Measurements from ENCODE around the gene BTBD9. TPM values are rescaled to one million over a fixed set of nuclear protein-coding genes. Genes with fewer than 3 reads are reported as not detected.

The BTBD9 gene
- total RNA-seq, 1 experiment from 2014 or later = 8.9 TPM

DNA sequence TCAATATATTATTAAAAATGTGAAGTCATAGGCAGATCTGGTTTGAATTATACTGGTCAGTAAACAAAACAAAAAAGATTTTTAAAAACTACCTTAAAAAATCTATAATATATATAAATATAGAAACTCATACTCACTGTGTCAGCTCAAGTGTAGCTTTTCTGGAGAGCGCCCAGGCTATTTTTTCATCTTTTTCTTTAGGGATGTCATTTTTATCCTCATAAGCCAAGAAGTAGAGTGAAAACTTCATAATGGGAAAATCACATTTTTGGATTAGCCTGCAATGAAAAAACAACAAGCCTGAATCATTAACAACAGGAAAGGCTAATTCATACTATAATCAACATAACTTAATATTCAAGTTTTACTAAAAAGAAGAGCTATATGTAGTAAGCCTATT is 44.5 kb upstream of the BTBD9 start:
- no peaks in the 10 kb centered on the region for H3K27me3 ChIP-seq (ENCODE audit: insufficient read depth, low read length)
- no peak overlapping the region for H2BK12ac ChIP-seq (ENCODE audit: insufficient read length, low read depth, low read length)
- Mint-ChIP-seq H3K4me3 (no peak overlapping the region), H3K4me1 (peaks cover 6% of the 10 kb centered on the region in 2 experiments; a peak in 3 of 4 replicates), H3K27me3 (ENCODE audit: low read depth) (no peaks in the 10 kb centered on the region), H3K9me3 (no peaks in the 10 kb centered on the region), H3K36me3 (ENCODE audit: insufficient read depth in 1 of 3, low read depth in 3 of 3) (peaks cover 23 to 54% (median 53%) of the 10 kb centered on the region in 3 experiments), H3K27ac (no peak overlapping the region)
- H3T11ph ChIP-seq (ENCODE audit: low read length) = no peak overlapping the region
- no peak overlapping the region for H3K4me2 ChIP-seq (ENCODE audit: insufficient read depth, insufficient read length, low read length)
- no peak overlapping the region for H4K8ac ChIP-seq (replicated peaks; ENCODE audit: insufficient read length, low read depth, low read length)
- no peaks in the 10 kb centered on the region for H3K9me3 ChIP-seq (ENCODE audit: control insufficient read depth, low read depth, low read length)
- no peaks in the 10 kb centered on the region for H3K23me2 ChIP-seq (ENCODE audit: insufficient read length, low read depth, low read length, poor library complexity, severe bottlenecking)
- no peak overlapping the region for H2AK5ac ChIP-seq (ENCODE audit: insufficient read length, low read length)
- no CpG with 5 or more reads among the region's 1 CpG for WGBS (ENCODE audit: extremely low coverage, insufficient read length, low lambda C conversion rate)
- no peak overlapping the region for H3K56ac ChIP-seq (ENCODE audit: insufficient read length, low read depth, low read length)
- no peak overlapping the region for H2AFZ ChIP-seq (ENCODE audit: low read length)
- no peak overlapping the region for H2BK5ac ChIP-seq (ENCODE audit: insufficient read length, low read length)
- no peak overlapping the region for H4K91ac ChIP-seq (ENCODE audit: insufficient read length, low read depth, low read length)
- DNase-seq = no peak
- no peak overlapping the region for H2BK20ac ChIP-seq (ENCODE audit: low read depth, low read length, poor library complexity, severe bottlenecking)
- TF ChIP-seq, protein P1, sequence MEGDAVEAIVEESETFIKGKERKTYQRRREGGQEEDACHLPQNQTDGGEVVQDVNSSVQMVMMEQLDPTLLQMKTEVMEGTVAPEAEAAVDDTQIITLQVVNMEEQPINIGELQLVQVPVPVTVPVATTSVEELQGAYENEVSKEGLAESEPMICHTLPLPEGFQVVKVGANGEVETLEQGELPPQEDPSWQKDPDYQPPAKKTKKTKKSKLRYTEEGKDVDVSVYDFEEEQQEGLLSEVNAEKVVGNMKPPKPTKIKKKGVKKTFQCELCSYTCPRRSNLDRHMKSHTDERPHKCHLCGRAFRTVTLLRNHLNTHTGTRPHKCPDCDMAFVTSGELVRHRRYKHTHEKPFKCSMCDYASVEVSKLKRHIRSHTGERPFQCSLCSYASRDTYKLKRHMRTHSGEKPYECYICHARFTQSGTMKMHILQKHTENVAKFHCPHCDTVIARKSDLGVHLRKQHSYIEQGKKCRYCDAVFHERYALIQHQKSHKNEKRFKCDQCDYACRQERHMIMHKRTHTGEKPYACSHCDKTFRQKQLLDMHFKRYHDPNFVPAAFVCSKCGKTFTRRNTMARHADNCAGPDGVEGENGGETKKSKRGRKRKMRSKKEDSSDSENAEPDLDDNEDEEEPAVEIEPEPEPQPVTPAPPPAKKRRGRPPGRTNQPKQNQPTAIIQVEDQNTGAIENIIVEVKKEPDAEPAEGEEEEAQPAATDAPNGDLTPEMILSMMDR (conservative IDR thresholded peaks at IDR 0.05) = no peak
- peaks cover 7% of the 10 kb centered on the region for H3K79me1 ChIP-seq (ENCODE audit: insufficient read depth, low read depth, low read length, poor library complexity, severe bottlenecking)
- H3K23ac ChIP-seq (ENCODE audit: insufficient read length, low read depth, low read length) = no peak overlapping the region
- H4K5ac ChIP-seq (ENCODE audit: insufficient read length, low read depth, low read length) = no peak overlapping the region
- no peaks in the 10 kb centered on the region for H3K4me1 ChIP-seq (ENCODE audit: insufficient read depth, low read length)
- no peak overlapping the region for H2BK120ac ChIP-seq (ENCODE audit: low read depth, low read length, poor library complexity, severe bottlenecking)
- H3K18ac ChIP-seq (ENCODE audit: insufficient read length, low read depth, low read length) = no peak overlapping the region
- H3K79me2 ChIP-seq (ENCODE audit: insufficient read depth, low read length) = no peaks in the 10 kb centered on the region
- H3K4ac ChIP-seq (ENCODE audit: low read depth, low read length) = no peak overlapping the region
- H4K20me1 ChIP-seq (ENCODE audit: control insufficient read depth, insufficient read depth, insufficient read length) = no peaks in the 10 kb centered on the region
- no peak overlapping the region for H3K14ac ChIP-seq (ENCODE audit: insufficient read depth, low read length)
- H2BK15ac ChIP-seq (ENCODE audit: low read depth, low read length) = no peak overlapping the region
- no peak overlapping the region for H3K27ac ChIP-seq (ENCODE audit: insufficient read length, low read depth, low read length)
- H3K9ac ChIP-seq (ENCODE audit: extremely low read depth, insufficient read length, low read length) = no peak overlapping the region

Data from H9 (cell line).